ENCODE data around the gene AKR1C1.
"Not testable (repeated sequence)": the region's sequence is repeated elsewhere in the genome, so short reads cannot be mapped to it uniquely, and the experiment has no call there.

AKR1C1 gene

GRCh38 chr10:4947635-4948596 is 15.3 kb upstream of the AKR1C1 start:
- peak in 1 of 2 donors; percentile 9 for DNase-seq

GRCh38 chr10:4951512-4952162 is 11.6 kb upstream of the AKR1C1 start:
- DNase-seq, result not testable (repeated sequence)

GRCh38 chr10:4953405-4953804 is 9.8 kb upstream of the AKR1C1 start:
- DNase-seq, result no peak

- not testable (repeated sequence) for DNase-seq
These were observed 7.1 kb upstream of the AKR1C1 start for GRCh38 chr10:4956088-4956487.

- not testable (repeated sequence) for DNase-seq
These were observed 6.1 kb upstream of the AKR1C1 start for GRCh38 chr10:4956955-4957645.

GRCh38 chr10:4961558-4961957 is 1.7 kb upstream of the AKR1C1 start:
- DNase-seq, result not testable (repeated sequence)

- not testable (repeated sequence) for DNase-seq
These were observed 907 bp upstream of the AKR1C1 start for GRCh38 chr10:4962308-4962707.

- DNase-seq, result not testable (repeated sequence)
These were observed 570 bp downstream of the AKR1C1 start for GRCh38 chr10:4963815-4964154.

GRCh38 chr10:4965763-4966162 is 2.5 kb downstream of the AKR1C1 start:
- DNase-seq, result not testable (repeated sequence)

- DNase-seq, result not testable (repeated sequence)
These were observed 4.0 kb downstream of the AKR1C1 start for GRCh38 chr10:4967189-4967588.

GRCh38 chr10:4969289-4969688 is 6.1 kb downstream of the AKR1C1 start:
- DNase-seq, result not testable (repeated sequence)

- not testable (repeated sequence) for DNase-seq
These were observed 7.1 kb downstream of the AKR1C1 start for GRCh38 chr10:4970362-4970761.

GRCh38 chr10:4972369-4973142 is 9.3 kb downstream of the AKR1C1 start:
- DNase-seq, result not testable (repeated sequence)

GRCh38 chr10:4973294-4973693 is 10.1 kb downstream of the AKR1C1 start:
- not testable (repeated sequence) for DNase-seq

- DNase-seq, result not testable (repeated sequence)
These were observed 11.2 kb downstream of the AKR1C1 start for GRCh38 chr10:4974400-4974799.

GRCh38 chr10:4977025-4977424 is 13.8 kb downstream of the AKR1C1 start:
- DNase-seq, result no peak

GRCh38 chr10:4978870-4979269 is 15.7 kb downstream of the AKR1C1 start:
- no peak for DNase-seq

GRCh38 chr10:4980793-4981192 is 17.6 kb downstream of the AKR1C1 start:
- DNase-seq, result no peak

- DNase-seq, result no peak
These were observed 18.7 kb downstream of the AKR1C1 start for GRCh38 chr10:4981722-4982471.

GRCh38 chr10:4982764-4983226 is 19.6 kb downstream of the AKR1C1 start:
- no peak for DNase-seq

GRCh38 chr10:4983615-4984216 is 20.5 kb downstream of the AKR1C1 start:
- no peak for DNase-seq

All from inflammatory macrophage treated with lipopolysaccharide for 1 hour (primary cell).